Esophagus muscularis mucosa (tissue), 4 donors: ENCODE data around the gene PLCL1. TPM values are rescaled to one million over a fixed set of nuclear protein-coding genes. Genes with fewer than 3 reads are reported as not detected.

ENCODE experiments used
- DNase-seq: peaks from one replicate; pipeline ENCODE4 v3.0.0-alpha.2; 2017; ENCODE audit errors: extremely low spot score
- H3K27ac ChIP-seq, 4 donors: fragments of 200-600 bp; sonication (generic); replicated peaks in 1 of 4; 1 replicate in 3 of 4; 2 replicates in 1 of 4; pipeline ENCODE4 v1.5.1; 2016 to 2019; ENCODE audit warnings: mild to moderate bottlenecking in 1 of 4
- H3K27me3 ChIP-seq, 4 donors: fragments of 200-600 bp; sonication (generic); one replicate each; pipeline versions ENCODE4 v1.5.1 to v1.6.0; 2016 to 2019
- H3K36me3 ChIP-seq, 4 donors: fragments of 200-600 bp; sonication (generic); one replicate each; pipeline ENCODE4 v1.5.1; 2016 to 2019
- H3K4me1 ChIP-seq, 4 donors: fragments of 200-600 bp; sonication (generic); one replicate each; pipeline ENCODE4 v1.5.1; 2016 to 2019
- H3K4me3 ChIP-seq, 4 donors: fragments of 200-600 bp; sonication (generic); 1 replicate in 2 of 4; 2 replicates in 2 of 4; pipeline ENCODE4 v1.5.1; 2016 to 2019; ENCODE audit warnings: mild to moderate bottlenecking in 4 of 4, moderate library complexity in 1 of 4
- H3K9me3 ChIP-seq, 4 donors: fragments of 200-600 bp; sonication (generic); 1 replicate in 3 of 4; 2 replicates in 1 of 4; pipeline ENCODE4 v1.5.1; 2016 to 2019
- CTCF ChIP-seq, 3 experiments: fragments of 200-600 bp in 2 of 3; fragments of 450-650 bp in 1 of 3; sonication (generic) in 2 of 3; IDR thresholded peaks; one replicate each; pipeline ENCODE4 v1.5.1; 2017 to 2019; ENCODE audit warnings: antibody characterized with exemption in 3 of 3, mild to moderate bottlenecking in 2 of 3, moderate library complexity in 1 of 3
- EP300 ChIP-seq: sonication (generic); formaldehyde crosslinking; IDR thresholded peaks from one replicate; pipeline ENCODE4 v1.6.1; 2017; ENCODE audit warnings: antibody characterized with exemption
- POLR2A ChIP-seq: fragments of 450-650 bp; IDR thresholded peaks from one replicate; pipeline ENCODE4 v1.6.1; 2017; ENCODE audit warnings: antibody characterized with exemption, moderate library complexity, mild to moderate bottlenecking, low read depth
- POLR2AphosphoS5 ChIP-seq, 2 donors: sonication (generic); formaldehyde crosslinking; IDR thresholded peaks; one replicate each; pipeline ENCODE4 v1.6.1; 2017; ENCODE audit warnings: antibody characterized with exemption in 2 of 2
- WGBS: methylation state at CpG from one replicate; pipeline ENCODE4 v1.1.5; 2018; 5-methylcytosine and 5-hydroxymethylcytosine counted together
- intact Hi-C: fragments of 100-400 bp; cut with DNase I; formaldehyde crosslinking; loops from one replicate; pipeline ENCODE4 v1.15.1; 2023
- total RNA-seq, 4 donors: library from RNA; depleted of rRNA; stranded (reverse); fragments of >200 nt; gene quantifications; one replicate each; pipeline versions ENCODE4 v1.1.0 to v1.2.1, GENCODE V29; 2016

Gene PLCL1
- total RNA-seq, 4 donors from 2014 or later: 67.3 to 86.2 (median 79.2) TPM

GRCh38 chr2:198036029-198036879 lies 231.9 kb downstream of the PLCL1 start:
- DNase-seq: no peak
- no peak overlapping the region for H3K27ac ChIP-seq
- WGBS: 94% methylated on average over 1 of the region's 1 CpG
- TF ChIP-seq CTCF (IDR thresholded peaks at IDR 0.05) (no peak), POLR2AphosphoS5 (IDR thresholded peaks at IDR 0.05) (no peak), POLR2A (no peak)
- H3K27me3 ChIP-seq: no peaks in the 10 kb centered on the region
- no peaks in the 10 kb centered on the region for H3K9me3 ChIP-seq
- intact Hi-C loops: no loop called here
- peaks cover 0 to 17% (median 11%) of the 10 kb centered on the region in 4 donors for H3K4me1 ChIP-seq
- no peak overlapping the region for H3K4me3 ChIP-seq
- no peaks in the 10 kb centered on the region for H3K36me3 ChIP-seq

- TF ChIP-seq POLR2AphosphoS5 (IDR thresholded peaks at IDR 0.05) (no peak), CTCF (IDR thresholded peaks at IDR 0.05) (no peak), POLR2A (no peak), EP300 (no peak)
- H3K4me1 ChIP-seq: peaks cover 0 to 17% (median 11%) of the 10 kb centered on the region in 4 donors
- WGBS: 93% methylated on average over 2 of the region's 2 CpGs
- no peak for DNase-seq
- H3K9me3 ChIP-seq: no peaks in the 10 kb centered on the region
- H3K27me3 ChIP-seq: no peaks in the 10 kb centered on the region
- no peak overlapping the region for H3K4me3 ChIP-seq
- no peak overlapping the region for H3K27ac ChIP-seq
- intact Hi-C loops: no loop called here
- no peaks in the 10 kb centered on the region for H3K36me3 ChIP-seq
Measured at GRCh38 chr2:198040835-198041234, 236.4 kb downstream of the PLCL1 start.

GRCh38 chr2:198042189-198042588 lies 237.8 kb downstream of the PLCL1 start:
- WGBS: 86% methylated on average over 1 of the region's 1 CpG
- H3K27ac ChIP-seq: no peak overlapping the region
- no peaks in the 10 kb centered on the region for H3K9me3 ChIP-seq
- no peak overlapping the region for H3K4me3 ChIP-seq
- TF ChIP-seq POLR2A (no peak), CTCF (IDR thresholded peaks at IDR 0.05) (no peak), EP300 (no peak), POLR2AphosphoS5 (IDR thresholded peaks at IDR 0.05) (no peak)
- H3K36me3 ChIP-seq: no peaks in the 10 kb centered on the region
- no peaks in the 10 kb centered on the region for H3K27me3 ChIP-seq
- intact Hi-C loops: no loop called here
- H3K4me1 ChIP-seq: peaks cover 0 to 17% (median 9%) of the 10 kb centered on the region in 4 donors
- no peak for DNase-seq

GRCh38 chr2:198044777-198045176 lies 240.4 kb downstream of the PLCL1 start:
- intact Hi-C loops: no loop called here
- H3K9me3 ChIP-seq: no peaks in the 10 kb centered on the region
- WGBS: 89% methylated on average over 2 of the region's 2 CpGs
- no peaks in the 10 kb centered on the region for H3K36me3 ChIP-seq
- no peaks in the 10 kb centered on the region for H3K27me3 ChIP-seq
- TF ChIP-seq POLR2AphosphoS5 (IDR thresholded peaks at IDR 0.05) (no peak), CTCF (IDR thresholded peaks at IDR 0.05) (no peak), POLR2A (no peak), EP300 (no peak)
- H3K4me1 ChIP-seq: peaks cover under 1 to 17% (median 9%) of the 10 kb centered on the region in 4 donors
- H3K27ac ChIP-seq: no peak overlapping the region
- DNase-seq: no peak
- no peak overlapping the region for H3K4me3 ChIP-seq
